HG03095 (cell line): Measurements from ENCODE around the gene TRIB2.

ENCODE experiments used
- ATAC-seq: cut with Tn5 transposase; IDR thresholded peaks from one replicate; pipeline ENCODE4 v1.9.1; 2021; ENCODE audit warnings: moderate library complexity; ENCODE audit not compliant: unreplicated experiment

The TRIB2 gene

GRCh38 chr2:12697617-12698016, 19.1 kb upstream of the TRIB2 start:
- ATAC-seq: no peak

GRCh38 chr2:12700989-12701388, 15.7 kb upstream of the TRIB2 start:
- no peak for ATAC-seq

- ATAC-seq: no peak
These were observed 15.0 kb upstream of the TRIB2 start for GRCh38 chr2:12701786-12702167.

GRCh38 chr2:12702168-12703121, 14.3 kb upstream of the TRIB2 start:
- no peak for ATAC-seq

GRCh38 chr2:12704378-12704777, 12.4 kb upstream of the TRIB2 start:
- no peak for ATAC-seq

- no peak for ATAC-seq
These were observed 11.5 kb upstream of the TRIB2 start for GRCh38 chr2:12705230-12705629.

GRCh38 chr2:12705742-12706141, 11.0 kb upstream of the TRIB2 start:
- no peak for ATAC-seq

GRCh38 chr2:12708508-12709206, 8.1 kb upstream of the TRIB2 start:
- ATAC-seq: no peak

GRCh38 chr2:12709207-12709522, 7.6 kb upstream of the TRIB2 start:
- no peak for ATAC-seq

- ATAC-seq: no peak
These were observed 6.4 kb upstream of the TRIB2 start for GRCh38 chr2:12710301-12710700.

GRCh38 chr2:12711339-12711738, 5.4 kb upstream of the TRIB2 start:
- no peak for ATAC-seq

GRCh38 chr2:12712881-12713280, 3.9 kb upstream of the TRIB2 start:
- ATAC-seq: no peak

- ATAC-seq: no peak
These were observed 2.1 kb upstream of the TRIB2 start for GRCh38 chr2:12714391-12715221.

- no peak for ATAC-seq
These were observed 1.3 kb upstream of the TRIB2 start for GRCh38 chr2:12715258-12716031.

GRCh38 chr2:12716032-12716281, 779 bp upstream of the TRIB2 start:
- ATAC-seq: peak; percentile 39

- ATAC-seq: no peak
These were observed 667 bp downstream of the TRIB2 start for GRCh38 chr2:12717191-12718014.

- no peak for ATAC-seq
These were observed 1.4 kb downstream of the TRIB2 start for GRCh38 chr2:12718015-12718671.

GRCh38 chr2:12718711-12719399, 2.1 kb downstream of the TRIB2 start:
- no peak for ATAC-seq
